Pancreas (tissue), 10 donors: ENCODE data around the gene UCN. TPM values are rescaled to one million over a fixed set of nuclear protein-coding genes. Genes with fewer than 3 reads are reported as not detected.

Experiments
- ATAC-seq, 4 donors: fragments of 200-7000 bp; cut with Tn5 transposase; one replicate each; pipeline versions ENCODE4 v1.8.0 to v1.9.1; 2020; ENCODE audit warnings: mild to moderate bottlenecking in 4 of 4, moderate library complexity in 4 of 4
- DNase-seq, 6 donors: peaks; one replicate each; pipeline ENCODE4 v3.0.0-alpha.2; 2020
- FAIRE-seq: peaks from 2 replicates; lab custom pipeline; 2012; peaks lifted over from hg19 to GRCh38; lab: Jason Lieb, UNC
- H3K27ac ChIP-seq, 4 donors: fragments of 200-600 bp; sonication (generic); 1 replicate in 3 of 4; 2 replicates in 1 of 4; pipeline versions ENCODE4 v1.5.0 to v1.8.0; 2020
- H3K27me3 ChIP-seq, 4 donors: fragments of 200-600 bp; one replicate each; pipeline ENCODE4 v1.8.0; 2021
- H3K36me3 ChIP-seq, 3 donors: fragments of 200-600 bp; sonication (generic) in 1 of 3; one replicate each; pipeline versions ENCODE4 v1.5.0 to v1.8.0; 2020 to 2021
- H3K4me1 ChIP-seq, 3 donors: fragments of 200-600 bp; one replicate each; pipeline ENCODE4 v1.8.0; 2021
- H3K4me3 ChIP-seq, 4 donors: fragments of 200-600 bp; sonication (generic) in 2 of 4; one replicate each; pipeline versions ENCODE4 v1.5.0 to v1.8.0; 2020 to 2021
- H3K9me3 ChIP-seq, 4 donors: fragments of 200-600 bp; one replicate each; pipeline ENCODE4 v1.8.0; 2021
- WGBS, 2 donors: extraction: QIAGEN DNeasy Blood & Tissue Kit; methylation state at CpG; one replicate each; pipeline ENCODE4 v1.1.7; 2013; 5-methylcytosine and 5-hydroxymethylcytosine counted together
- intact Hi-C, 3 donors: fragments of 100-400 bp; cut with DNase I; formaldehyde crosslinking; loops; one replicate each; pipeline versions ENCODE4 v1.11.1 to v1.14.2; 2022
- polyA plus RNA-seq, 2 donors: library from polyadenylated mRNA; stranded (reverse); fragments of 200-250 nt; gene quantifications; one replicate each; pipeline ENCODE4 v1.2.3, GENCODE V29; 2013
- total RNA-seq, 6 donors: library from RNA; stranded (reverse); fragmentation: NEBNext Ultra II Directional in 4 of 6; extraction: Animal tissue kit (Norgen Biotek cat#: 25700) in 4 of 6; gene quantifications; one replicate each; pipeline versions ENCODE4 v1.2.1 to v1.2.4, GENCODE V29; 2021 to 2023
- TF ChIP-seq, protein P1 (sequence below), 4 donors: fragments of 200-600 bp; sonication (generic) in 3 of 4; IDR thresholded peaks; one replicate each; pipeline versions ENCODE4 v1.5.0 to v1.8.0; 2021; ENCODE audit warnings: antibody characterized with exemption in 4 of 4
- donor health status: healthy with polysubstance abuse.
- donor health status: DM: no; HTN: no; CAD: no; lungs with moderate emphysema.
- donor health status: DM: no; HTN: no; CAD: no.
- donor health status: control.
- donor health status: control.
- donor health status: Bipolar disorder and iron deficiency.
- donor health status: DM: yes; HTN: yes; CAD: no.
- donor health status: DM: no; HTN: no; CAD: no.
- donor health status: DM: no; HTN: no; CAD: no.
- donor health status: DM: yes; HTN: yes; CAD: no.

UCN gene
- total and polyA plus RNA-seq, 8 donors, result 0.51 to 4.6 (median 0.86) TPM

DNA sequence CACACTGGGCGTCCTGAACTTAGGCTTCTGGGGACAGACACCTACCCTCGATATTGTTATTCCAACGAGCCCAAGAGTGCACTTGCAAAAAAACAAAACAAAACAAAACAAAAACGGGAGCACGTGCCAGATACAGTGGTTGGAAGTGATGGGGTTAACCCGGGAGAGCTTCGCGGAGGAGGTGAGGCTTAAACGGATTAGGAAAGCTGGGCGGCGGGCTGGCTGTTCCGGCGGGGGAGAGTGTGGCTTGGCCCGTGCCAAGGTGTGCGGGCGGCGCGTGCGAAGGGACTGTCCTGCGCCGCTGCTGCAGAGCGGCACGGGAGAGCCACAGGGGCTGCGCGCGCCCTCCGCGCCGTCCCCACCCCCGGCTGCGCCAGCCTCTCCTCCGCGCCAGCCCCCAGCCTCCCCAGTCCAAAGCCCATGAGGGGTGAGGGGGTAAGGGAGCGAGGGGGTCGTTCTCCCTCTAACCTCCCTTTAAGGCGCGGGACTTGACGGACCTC, 43.9 kb downstream of the UCN start:
- peak; percentile 30 to 57 (median 49) for ATAC-seq
- peaks cover 0 to 20% (median 0%) of the 10 kb centered on the region in 4 donors for H3K27me3 ChIP-seq
- WGBS, 2 donors, result 0 to 1% methylated on average over 24 to 38 of the region's 38 CpGs

DNA sequence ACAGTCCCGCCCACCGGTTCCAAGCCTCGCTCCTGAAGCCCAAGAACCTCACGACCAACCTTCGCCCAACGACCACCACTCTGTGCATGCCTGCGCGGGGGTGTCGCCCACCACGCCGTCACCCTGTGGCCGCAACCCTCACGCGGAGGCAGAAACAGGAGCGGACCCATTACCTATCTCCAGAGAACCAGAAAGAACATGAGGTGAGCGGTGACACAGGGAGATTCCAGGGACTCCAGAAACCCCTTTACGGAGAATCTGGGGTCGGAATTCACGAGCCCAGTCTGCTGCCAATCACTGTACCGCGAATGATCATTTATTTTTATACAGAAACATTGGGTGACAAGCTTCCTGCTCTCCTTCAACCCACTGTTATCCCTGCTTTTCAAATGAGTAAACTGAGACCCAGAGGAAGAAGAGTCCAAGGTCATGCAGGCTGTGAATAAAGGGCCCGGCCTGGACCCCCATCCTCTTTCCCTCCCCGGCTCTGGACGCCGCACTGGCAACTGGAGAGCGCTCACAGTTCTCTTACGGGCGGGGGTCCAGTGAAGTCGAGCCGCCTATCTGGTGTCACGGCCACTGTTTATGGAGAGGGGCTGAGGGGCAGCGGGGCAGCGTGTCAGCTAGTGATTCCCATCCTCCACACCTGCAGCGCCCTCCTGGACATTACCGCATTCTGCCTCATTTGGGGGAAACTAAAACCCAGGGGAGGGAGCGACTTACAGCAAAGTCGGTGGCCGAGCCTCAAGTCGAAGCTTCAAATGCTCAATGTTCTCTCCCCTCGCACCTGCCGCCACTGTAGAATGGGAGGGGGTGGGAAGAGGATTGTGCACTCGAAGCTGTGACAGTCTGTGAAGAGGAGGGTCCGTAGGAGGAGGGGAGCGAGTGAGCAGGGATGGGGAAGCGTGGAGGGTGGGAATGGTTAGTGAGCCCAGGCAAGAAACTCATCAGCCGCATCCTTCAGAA, 44.7 kb downstream of the UCN start:
- peak overlapping the region in 3 of 4 donors; percentile 35 to 59 (median 39) for H3K4me3 ChIP-seq
- DNase-seq (peak in 1 of 6 donors; percentile 54), FAIRE-seq (no peak), ATAC-seq (no peak)
- H3K27me3 ChIP-seq, result peaks cover 0 to 20% (median 0%) of the 10 kb centered on the region in 4 donors
- intact Hi-C loops, result no loop called here
- no peak overlapping the region for H3K27ac ChIP-seq
- H3K9me3 ChIP-seq, result no peaks in the 10 kb centered on the region
- TF ChIP-seq, protein P1, sequence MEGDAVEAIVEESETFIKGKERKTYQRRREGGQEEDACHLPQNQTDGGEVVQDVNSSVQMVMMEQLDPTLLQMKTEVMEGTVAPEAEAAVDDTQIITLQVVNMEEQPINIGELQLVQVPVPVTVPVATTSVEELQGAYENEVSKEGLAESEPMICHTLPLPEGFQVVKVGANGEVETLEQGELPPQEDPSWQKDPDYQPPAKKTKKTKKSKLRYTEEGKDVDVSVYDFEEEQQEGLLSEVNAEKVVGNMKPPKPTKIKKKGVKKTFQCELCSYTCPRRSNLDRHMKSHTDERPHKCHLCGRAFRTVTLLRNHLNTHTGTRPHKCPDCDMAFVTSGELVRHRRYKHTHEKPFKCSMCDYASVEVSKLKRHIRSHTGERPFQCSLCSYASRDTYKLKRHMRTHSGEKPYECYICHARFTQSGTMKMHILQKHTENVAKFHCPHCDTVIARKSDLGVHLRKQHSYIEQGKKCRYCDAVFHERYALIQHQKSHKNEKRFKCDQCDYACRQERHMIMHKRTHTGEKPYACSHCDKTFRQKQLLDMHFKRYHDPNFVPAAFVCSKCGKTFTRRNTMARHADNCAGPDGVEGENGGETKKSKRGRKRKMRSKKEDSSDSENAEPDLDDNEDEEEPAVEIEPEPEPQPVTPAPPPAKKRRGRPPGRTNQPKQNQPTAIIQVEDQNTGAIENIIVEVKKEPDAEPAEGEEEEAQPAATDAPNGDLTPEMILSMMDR (IDR thresholded peaks at IDR 0.05), result no peak
- 3 to 4% methylated on average over 46 of the region's 46 CpGs for WGBS, 2 donors
- peaks cover 0 to 6% (median 4%) of the 10 kb centered on the region in 3 donors for H3K4me1 ChIP-seq
- H3K36me3 ChIP-seq, result no peaks in the 10 kb centered on the region

More for the DNA sequence above, 43.9 kb downstream of the UCN start:
- Histone ChIP-seq H3K4me3 (peak overlapping the region in 1 of 4 donors; percentile 32), H3K9me3 (no peaks in the 10 kb centered on the region), H3K4me1 (peaks cover 0 to 6% (median 4%) of the 10 kb centered on the region in 3 donors), H3K27ac (no peak overlapping the region), H3K36me3 (no peaks in the 10 kb centered on the region)
- intact Hi-C loops, result no loop called here
- DNase-seq (no peak), FAIRE-seq (no peak)
- TF ChIP-seq, protein P1 (IDR thresholded peaks at IDR 0.05), result no peak

DNA sequence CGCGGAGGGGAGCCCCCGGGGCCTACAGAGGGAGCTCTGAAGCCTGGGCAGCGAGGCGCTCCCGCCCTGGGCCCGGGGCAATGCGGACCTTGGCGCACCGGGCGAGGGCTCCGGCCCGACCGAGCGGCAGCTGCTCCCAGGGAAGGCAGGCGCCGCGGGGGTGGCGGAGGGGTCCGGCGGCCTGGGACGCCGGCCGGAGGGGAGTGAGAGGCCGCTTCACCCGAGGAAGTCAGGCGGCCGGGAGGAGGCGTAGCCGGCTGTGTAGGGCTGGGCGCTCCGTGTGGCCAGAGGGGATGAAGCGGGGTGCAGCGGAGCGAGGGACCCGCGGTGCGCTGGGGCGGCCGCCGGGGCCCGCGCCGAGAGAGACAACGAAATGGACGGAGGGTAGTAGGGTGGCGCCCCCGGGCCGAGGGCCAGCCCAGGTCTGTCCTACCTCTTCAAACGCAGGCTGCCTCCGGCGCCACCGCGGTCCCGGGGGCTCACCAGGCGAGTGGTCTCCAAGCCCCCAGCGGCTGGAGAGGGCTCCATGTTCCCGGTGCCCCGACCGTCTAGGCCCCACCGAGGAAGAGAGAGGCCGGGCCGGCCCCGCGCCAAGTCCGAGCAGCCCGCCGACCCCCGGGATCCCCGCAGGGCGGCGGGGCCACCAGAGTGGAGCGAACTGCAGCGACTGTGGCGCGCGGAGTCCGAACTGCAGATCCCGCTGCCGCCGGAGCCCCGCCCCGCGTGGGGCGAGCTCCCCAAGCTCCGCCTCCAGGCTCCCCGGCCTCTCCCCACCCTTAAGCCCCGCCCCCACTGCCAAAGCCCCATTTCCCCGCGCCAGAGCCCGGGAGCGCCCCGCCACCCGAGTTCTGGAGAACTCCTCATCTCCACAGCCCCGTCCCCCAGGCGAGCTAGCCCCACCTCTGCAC, 45.6 kb downstream of the UCN start, which contains the start of gene SLC30A3:
Gene SLC30A3 (minus strand): TSS at position 669 of the 908 bp plus-strand sequence. CDS start 141 bp downstream, at position 528.
- H3K36me3 ChIP-seq, result no peaks in the 10 kb centered on the region
- H3K4me3 ChIP-seq, result peak within 1 kb of the TSS; percentile 18 to 59 (median 37)
- FAIRE-seq (no peak), DNase-seq (peak; percentile 40 to 78 (median 68)), ATAC-seq (peak; percentile 70 to 85 (median 78))
- intact Hi-C loops, result no loop called here
- peaks cover 0 to 20% (median 0%) of the 10 kb centered on the region in 4 donors for H3K27me3 ChIP-seq
- TF ChIP-seq, protein P1 (IDR thresholded peaks at IDR 0.05), result no peak
- H3K9me3 ChIP-seq, result no peaks in the 10 kb centered on the region
- H3K4me1 ChIP-seq, result peaks cover 0 to 6% (median 4%) of the 10 kb centered on the region in 3 donors
- H3K27ac ChIP-seq, result no peak within 1 kb of the TSS
- 1% methylated on average over 43 to 96 of the region's 96 CpGs for WGBS, 2 donors

DNA sequence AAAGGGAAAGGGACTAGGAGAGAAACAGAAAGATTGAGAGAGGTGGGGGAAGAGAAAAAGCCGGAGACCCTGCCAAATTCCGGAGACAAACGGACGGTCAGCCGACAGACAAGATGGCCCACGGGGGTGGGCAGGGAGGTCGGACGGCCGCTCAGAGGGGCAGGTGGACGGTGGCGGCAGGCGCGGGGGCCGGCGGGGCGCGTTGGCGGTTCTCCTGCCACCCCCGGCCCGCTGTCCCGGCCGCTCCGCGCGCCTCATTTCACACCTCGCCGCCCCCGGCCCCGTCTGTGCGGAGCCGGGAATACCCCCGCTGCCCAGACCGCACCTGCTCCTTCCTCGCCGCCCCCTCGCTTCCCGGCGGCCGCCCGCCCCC, 46.3 kb downstream of the UCN start:
- WGBS, 2 donors, result 9% methylated on average over 10 to 40 of the region's 40 CpGs
- DNase-seq (peak in 1 of 6 donors; percentile 56), ATAC-seq (no peak), FAIRE-seq (no peak)
- Histone ChIP-seq H3K4me1 (peaks cover 0 to 6% (median 4%) of the 10 kb centered on the region in 3 donors), H3K9me3 (no peaks in the 10 kb centered on the region), H3K36me3 (no peaks in the 10 kb centered on the region), H3K27me3 (peaks cover 0 to 20% (median 0%) of the 10 kb centered on the region in 4 donors), H3K4me3 (peak overlapping the region in 2 of 4 donors; percentile 39 to 59), H3K27ac (no peak overlapping the region)
- TF ChIP-seq, protein P1 (IDR thresholded peaks at IDR 0.05), result no peak
- intact Hi-C loops, result no loop called here
